Vagina (tissue), 2 donors: Measurements from ENCODE around the gene TRIO. TPM values are rescaled to one million over a fixed set of nuclear protein-coding genes. Genes with fewer than 3 reads are reported as not detected.

Source experiments
- DNase-seq, 2 donors: peaks; one replicate each; pipeline ENCODE4 v3.0.0-alpha.2; 2017; ENCODE audit errors: extremely low spot score in 2 of 2
- H3K27ac ChIP-seq: fragments of 200-600 bp; sonication (generic); one replicate; pipeline ENCODE4 v1.5.1; 2019
- H3K27me3 ChIP-seq: fragments of 200-600 bp; sonication (generic); one replicate; pipeline ENCODE4 v1.5.1; 2019
- H3K36me3 ChIP-seq, 2 donors: fragments of 200-600 bp; sonication (generic); one replicate each; pipeline ENCODE4 v1.5.1; 2017 to 2019
- H3K4me1 ChIP-seq: fragments of 200-600 bp; sonication (generic); one replicate; pipeline ENCODE4 v1.5.1; 2019
- H3K4me3 ChIP-seq, 2 donors: fragments of 200-600 bp; sonication (generic); 1 replicate in 1 of 2; 2 replicates in 1 of 2; pipeline ENCODE4 v1.5.1; 2016 to 2019
- H3K9me3 ChIP-seq: fragments of 200-600 bp; sonication (generic); one replicate; pipeline ENCODE4 v1.5.1; 2019
- CTCF ChIP-seq, 3 experiments: fragments of 450-650 bp in 2 of 3; fragments of 200-600 bp in 1 of 3; sonication (generic) in 1 of 3; IDR thresholded peaks; one replicate each; pipeline ENCODE4 v1.5.1; 2017 to 2019; ENCODE audit warnings: antibody characterized with exemption in 3 of 3, mild to moderate bottlenecking in 2 of 3, moderate library complexity in 2 of 3
- POLR2A ChIP-seq, 2 donors: fragments of 450-650 bp; IDR thresholded peaks; one replicate each; pipeline ENCODE4 v1.6.1; 2017; ENCODE audit warnings: antibody characterized with exemption in 2 of 2, mild to moderate bottlenecking in 2 of 2, moderate library complexity in 2 of 2
- POLR2AphosphoS5 ChIP-seq, 2 donors: sonication (generic); formaldehyde crosslinking; IDR thresholded peaks; one replicate each; pipeline ENCODE4 v1.9.0; 2017; ENCODE audit warnings: antibody characterized with exemption in 2 of 2, mild to moderate bottlenecking in 2 of 2, low read depth in 1 of 2; ENCODE audit not compliant: insufficient read depth in 1 of 2
- intact Hi-C: fragments of 100-400 bp; cut with DNase I; formaldehyde crosslinking; loops from one replicate; pipeline ENCODE4 v1.15.1; 2023
- total RNA-seq: library from RNA; depleted of rRNA; stranded (reverse); fragments of >200 nt; gene quantifications from one replicate; pipeline ENCODE4 v1.2.3, GENCODE V29; 2016

The TRIO gene
- total RNA-seq, 1 donor from 2014 or later: 142 TPM

- TF ChIP-seq CTCF (IDR thresholded peaks at IDR 0.05): no peak
- no peak for TF ChIP-seq POLR2AphosphoS5 (IDR thresholded peaks at IDR 0.05; ENCODE audit: insufficient read depth in 1 of 2, low read depth in 1 of 2)
- TF ChIP-seq POLR2A (IDR thresholded peaks at IDR 0.05): no peak
- Histone ChIP-seq H3K27ac (no peak overlapping the region), H3K36me3 (peaks cover 0 to 21% of the 10 kb centered on the region in 2 donors), H3K4me3 (no peak overlapping the region), H3K27me3 (no peaks in the 10 kb centered on the region), H3K4me1 (no peaks in the 10 kb centered on the region), H3K9me3 (no peaks in the 10 kb centered on the region)
- intact Hi-C loops: no loop called here
- no peak for DNase-seq
These were observed 194.5 kb downstream of the TRIO start for GRCh38 chr5:14337593-14337992.

- Histone ChIP-seq H3K36me3 (peaks cover 0 to 24% of the 10 kb centered on the region in 2 donors), H3K27me3 (no peaks in the 10 kb centered on the region), H3K27ac (no peak overlapping the region), H3K4me3 (no peak overlapping the region), H3K4me1 (no peaks in the 10 kb centered on the region), H3K9me3 (no peaks in the 10 kb centered on the region)
- no peak for TF ChIP-seq CTCF (IDR thresholded peaks at IDR 0.05)
- no peak for TF ChIP-seq POLR2A (IDR thresholded peaks at IDR 0.05)
- TF ChIP-seq POLR2AphosphoS5 (IDR thresholded peaks at IDR 0.05; ENCODE audit: insufficient read depth in 1 of 2, low read depth in 1 of 2): no peak
- no peak for DNase-seq
- intact Hi-C loops: no loop called here
These were observed 196.3 kb downstream of the TRIO start for GRCh38 chr5:14339468-14339867.

GRCh38 chr5:14341571-14342230, 198.6 kb downstream of the TRIO start:
- H3K4me1 ChIP-seq: no peaks in the 10 kb centered on the region
- no peak for DNase-seq
- intact Hi-C loops: no loop called here
- H3K4me3 ChIP-seq: no peak overlapping the region
- H3K27ac ChIP-seq: no peak overlapping the region
- H3K9me3 ChIP-seq: no peaks in the 10 kb centered on the region
- peaks cover 0 to 20% of the 10 kb centered on the region in 2 donors for H3K36me3 ChIP-seq
- no peaks in the 10 kb centered on the region for H3K27me3 ChIP-seq
- TF ChIP-seq CTCF (IDR thresholded peaks at IDR 0.05): no peak
- no peak for TF ChIP-seq POLR2A (IDR thresholded peaks at IDR 0.05)
- TF ChIP-seq POLR2AphosphoS5 (IDR thresholded peaks at IDR 0.05; ENCODE audit: insufficient read depth in 1 of 2, low read depth in 1 of 2): no peak

- intact Hi-C loops: no loop called here
- Histone ChIP-seq H3K27ac (no peak overlapping the region), H3K27me3 (no peaks in the 10 kb centered on the region), H3K36me3 (peaks cover 0 to 20% of the 10 kb centered on the region in 2 donors), H3K4me1 (no peaks in the 10 kb centered on the region), H3K9me3 (no peaks in the 10 kb centered on the region), H3K4me3 (no peak overlapping the region)
- DNase-seq: no peak
- TF ChIP-seq POLR2AphosphoS5 (IDR thresholded peaks at IDR 0.05; ENCODE audit: insufficient read depth in 1 of 2, low read depth in 1 of 2) (no peak), POLR2A (IDR thresholded peaks at IDR 0.05) (no peak), CTCF (IDR thresholded peaks at IDR 0.05) (no peak)
These were observed 199.2 kb downstream of the TRIO start for GRCh38 chr5:14342306-14342705.

GRCh38 chr5:14343376-14343775, 200.2 kb downstream of the TRIO start:
- intact Hi-C loops: no loop called here
- no peak overlapping the region for H3K27ac ChIP-seq
- H3K27me3 ChIP-seq: no peaks in the 10 kb centered on the region
- no peak for DNase-seq
- no peaks in the 10 kb centered on the region for H3K9me3 ChIP-seq
- H3K36me3 ChIP-seq: peaks cover 0 to 12% of the 10 kb centered on the region in 2 donors
- H3K4me1 ChIP-seq: no peaks in the 10 kb centered on the region
- H3K4me3 ChIP-seq: no peak overlapping the region
- no peak for TF ChIP-seq CTCF (IDR thresholded peaks at IDR 0.05)
- TF ChIP-seq POLR2AphosphoS5 (IDR thresholded peaks at IDR 0.05; ENCODE audit: insufficient read depth in 1 of 2, low read depth in 1 of 2): no peak
- no peak for TF ChIP-seq POLR2A (IDR thresholded peaks at IDR 0.05)
